Gastroesophageal sphincter (tissue), 3 donors: ENCODE measurements around the gene FAM9A.

ENCODE experiments used
- CTCF ChIP-seq, 4 experiments: fragments of 200-600 bp in 2 of 4; fragments of 450-650 bp in 2 of 4; sonication (generic) in 1 of 4; IDR thresholded peaks; one replicate each; pipeline ENCODE4 v1.5.1; 2017 to 2019; ENCODE audit warnings: antibody characterized with exemption in 4 of 4, mild to moderate bottlenecking in 2 of 4, moderate library complexity in 2 of 4
- EP300 ChIP-seq: sonication (generic); formaldehyde crosslinking; IDR thresholded peaks from one replicate; pipeline ENCODE4 v1.6.1; 2017; ENCODE audit warnings: antibody characterized with exemption, mild to moderate bottlenecking
- POLR2A ChIP-seq, 2 donors: fragments of 450-650 bp; IDR thresholded peaks; one replicate each; pipeline ENCODE4 v1.6.1; 2017; ENCODE audit warnings: antibody characterized with exemption in 2 of 2, mild to moderate bottlenecking in 2 of 2, moderate library complexity in 1 of 2
- POLR2AphosphoS5 ChIP-seq: sonication (generic); formaldehyde crosslinking; IDR thresholded peaks from one replicate; pipeline ENCODE4 v1.6.1; 2017; ENCODE audit warnings: antibody characterized with exemption

- TF ChIP-seq CTCF (IDR thresholded peaks at IDR 0.05) = no peak
- TF ChIP-seq POLR2AphosphoS5 = no peak
- no peak for TF ChIP-seq POLR2A (IDR thresholded peaks at IDR 0.05)
- no peak for TF ChIP-seq EP300
These were observed 43.0 kb upstream of the FAM9A start for GRCh38 chrX:8844157-8844556.
